Urinary bladder (tissue), 4 donors: ENCODE data around the gene CYS1. TPM values are rescaled to one million over a fixed set of nuclear protein-coding genes. Genes with fewer than 3 reads are reported as not detected.
"Not testable (repeated sequence)": the region's sequence is repeated elsewhere in the genome, so short reads cannot be mapped to it uniquely, and the experiment has no call there.

Source experiments
- DNase-seq: peaks from one replicate; pipeline ENCODE4 v3.0.0-alpha.2; 2015; ENCODE audit errors: extremely low spot score
- H3K27ac ChIP-seq: one replicate; pipeline ENCODE4 v1.5.1; 2013; ENCODE audit warnings: low read depth, mild to moderate bottlenecking, moderate library complexity
- H3K36me3 ChIP-seq: one replicate; pipeline ENCODE4 v1.6.1; 2013; ENCODE audit warnings: mild to moderate bottlenecking, moderate library complexity; ENCODE audit not compliant: insufficient read depth
- H3K4me1 ChIP-seq: one replicate; pipeline ENCODE4 v1.6.1; 2013; ENCODE audit warnings: mild to moderate bottlenecking, moderate library complexity; ENCODE audit not compliant: insufficient read depth
- H3K4me3 ChIP-seq: one replicate; pipeline ENCODE4 v1.5.1; 2013; ENCODE audit warnings: low read depth, low read length
- WGBS: extraction: QIAGEN DNeasy Blood & Tissue Kit; methylation state at CpG from one replicate; pipeline ENCODE4 v1.1.7; 2013; 5-methylcytosine and 5-hydroxymethylcytosine counted together
- polyA plus RNA-seq: library from polyadenylated mRNA; stranded (reverse); fragments of 200-250 nt; gene quantifications from one replicate; pipeline ENCODE4 v1.2.3, GENCODE V29; 2013
- total RNA-seq: library from RNA; depleted of rRNA; stranded (reverse); fragments of >200 nt; gene quantifications from one replicate; pipeline ENCODE4 v1.2.3, GENCODE V29; 2014
- donor health status: healthy with polysubstance abuse.
- donor health status: healthy.

CYS1 gene
- total and polyA plus RNA-seq, 2 donors = 6.2 to 7.2 TPM

DNA sequence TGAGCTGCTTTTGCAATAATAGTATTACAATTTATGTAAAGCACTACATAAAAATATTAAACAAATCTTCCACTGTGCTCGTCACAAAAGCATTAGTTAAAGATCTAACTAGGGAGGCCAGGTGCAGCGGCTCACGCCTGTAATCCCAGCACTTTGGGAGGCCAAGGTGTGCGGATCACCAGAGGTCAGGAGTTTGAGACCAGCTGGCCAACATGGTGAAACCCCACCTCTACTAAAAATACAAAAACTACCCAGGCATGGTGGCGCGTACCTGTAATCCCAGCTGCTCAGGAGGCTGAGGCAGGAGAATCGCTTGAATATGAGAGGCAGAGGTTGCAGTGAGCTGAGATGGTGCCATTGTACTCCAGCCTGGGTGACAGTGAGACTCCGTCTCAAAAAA lies 49.4 kb downstream of the CYS1 start:
- H3K36me3 ChIP-seq, H3K4me1 ChIP-seq, H3K4me3 ChIP-seq, H3K27ac ChIP-seq, DNase-seq: not testable (repeated sequence)
- 90% methylated on average over 8 of the region's 8 CpGs for WGBS

DNA sequence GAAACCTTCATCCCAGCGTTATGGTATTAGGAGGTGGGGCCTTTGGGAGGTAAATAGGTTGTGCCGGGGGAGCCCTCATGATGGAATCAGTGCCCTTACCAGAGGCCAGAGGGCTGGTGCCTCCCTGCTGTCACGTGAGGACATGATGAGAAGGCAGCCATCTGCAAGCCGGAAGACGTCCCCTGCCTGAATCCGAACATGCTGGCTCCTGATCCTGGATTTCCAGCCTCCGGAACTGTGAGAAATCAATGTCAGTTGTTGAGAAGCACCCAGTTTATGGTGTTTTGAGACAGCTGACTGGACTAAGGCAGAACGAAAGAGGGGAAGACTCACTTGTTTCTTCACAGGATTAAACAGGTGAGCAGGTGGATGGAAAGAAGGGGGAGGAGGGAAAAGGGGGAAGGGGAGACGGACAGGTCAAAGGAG lies 49.9 kb downstream of the CYS1 start:
- Histone ChIP-seq H3K36me3 (no peaks in the 10 kb centered on the region), H3K4me3 (no peak overlapping the region), H3K4me1 (no peaks in the 10 kb centered on the region), H3K27ac (no peak overlapping the region)
- 61% methylated on average over 9 of the region's 9 CpGs for WGBS
- DNase-seq = no peak

DNA sequence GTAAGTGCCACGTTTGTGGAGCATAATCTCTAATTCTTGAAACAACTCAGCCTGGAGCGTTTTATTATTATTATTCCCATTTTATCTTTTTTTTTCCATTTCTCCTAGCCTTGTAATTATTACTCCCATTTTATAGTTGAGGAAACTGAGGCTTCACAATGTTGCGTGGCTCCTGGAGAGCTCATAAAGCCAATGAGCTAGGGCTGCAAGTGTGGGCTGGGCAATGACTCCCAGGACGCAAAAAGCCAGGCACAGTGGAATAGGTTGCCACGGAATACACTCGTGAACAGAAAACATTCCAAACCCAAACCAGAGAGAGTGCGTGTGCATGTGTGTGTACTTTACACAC lies 50.4 kb downstream of the CYS1 start:
- WGBS = 67% methylated on average over 7 of the region's 7 CpGs

DNA sequence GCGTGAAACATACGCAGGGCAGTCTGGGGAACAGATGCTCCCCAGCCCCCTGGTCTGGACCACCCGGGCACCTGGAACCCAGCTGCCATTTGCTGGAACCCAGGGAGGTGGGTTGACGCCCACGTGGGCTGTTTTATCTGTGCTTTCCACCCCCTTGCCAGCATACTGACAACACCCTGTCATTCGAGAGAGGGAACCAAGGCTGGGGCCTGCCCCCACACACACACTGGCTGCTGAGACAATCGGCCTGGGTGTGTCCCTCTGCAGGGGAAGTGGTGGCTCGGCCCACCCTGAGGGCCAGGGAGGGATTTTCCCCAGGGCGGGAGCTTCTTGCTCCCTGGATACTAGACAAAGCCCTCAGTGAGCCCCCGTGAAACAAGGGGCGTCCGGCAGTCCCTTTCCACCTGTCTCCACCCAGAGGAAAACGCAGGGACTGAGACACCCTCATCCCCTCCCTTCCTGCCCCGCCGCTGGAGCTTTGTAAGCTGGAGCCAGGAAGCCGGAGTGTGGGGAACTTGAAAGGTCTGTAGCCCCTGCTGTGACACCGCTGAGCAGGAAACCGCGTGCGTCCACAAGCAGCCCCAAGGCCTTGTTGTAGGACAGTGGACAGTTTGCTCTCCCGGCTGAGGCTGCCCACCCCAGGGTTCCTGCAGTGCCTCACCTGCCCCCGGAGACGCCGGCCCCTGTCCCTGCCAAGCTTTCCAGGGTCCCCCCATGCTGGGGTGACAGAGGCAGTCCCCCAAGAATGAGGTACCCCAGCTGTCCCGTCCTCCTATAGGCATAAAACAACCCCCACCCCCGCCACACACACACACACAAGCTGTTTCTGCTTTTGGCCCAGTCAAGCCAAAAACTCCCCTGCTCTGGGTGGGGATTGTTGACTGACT lies 51.0 kb downstream of the CYS1 start:
- no peaks in the 10 kb centered on the region for H3K36me3 ChIP-seq
- H3K4me1 ChIP-seq = no peaks in the 10 kb centered on the region
- no peak overlapping the region for H3K27ac ChIP-seq
- H3K4me3 ChIP-seq = no peak overlapping the region
- DNase-seq = no peak
- WGBS = 41% methylated on average over 26 of the region's 26 CpGs

More for the DNA sequence above, 50.4 kb downstream of the CYS1 start:
- Histone ChIP-seq H3K4me1 (no peaks in the 10 kb centered on the region), H3K27ac (no peak overlapping the region), H3K4me3 (no peak overlapping the region), H3K36me3 (no peaks in the 10 kb centered on the region)
- DNase-seq = no peak

DNA sequence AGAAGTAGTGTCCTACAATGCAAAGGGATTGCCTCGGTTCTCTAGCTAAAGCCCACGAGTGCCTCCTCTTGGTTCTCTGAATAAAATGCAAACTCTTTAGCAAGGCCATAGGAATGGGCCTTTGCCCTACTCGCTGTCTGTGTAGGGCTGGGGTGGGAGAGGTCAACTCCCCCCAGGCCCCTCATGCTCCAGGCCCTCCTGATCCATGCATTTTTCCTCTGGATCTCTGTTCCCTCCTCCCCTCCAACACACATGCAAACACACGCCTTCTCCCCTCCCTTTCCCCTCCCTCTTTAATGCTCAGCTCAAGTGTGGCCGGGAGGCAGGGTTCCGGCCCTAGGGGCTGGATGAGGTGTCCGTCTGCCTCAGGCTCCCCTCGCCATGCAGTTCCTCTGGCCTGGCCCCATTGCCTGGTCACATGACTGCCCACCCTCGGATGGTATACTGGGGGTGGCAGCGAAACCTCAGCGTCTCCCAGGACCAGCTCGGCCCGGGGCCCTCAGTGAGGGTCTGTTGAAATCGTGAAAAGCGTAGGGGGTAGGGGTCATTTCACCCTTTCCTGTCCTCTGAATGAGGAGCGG lies 51.7 kb downstream of the CYS1 start:
- DNase-seq = no peak
- H3K36me3 ChIP-seq = no peaks in the 10 kb centered on the region
- 87% methylated on average over 16 of the region's 16 CpGs for WGBS
- no peak overlapping the region for H3K4me3 ChIP-seq
- H3K27ac ChIP-seq = no peak overlapping the region
- no peaks in the 10 kb centered on the region for H3K4me1 ChIP-seq

DNA sequence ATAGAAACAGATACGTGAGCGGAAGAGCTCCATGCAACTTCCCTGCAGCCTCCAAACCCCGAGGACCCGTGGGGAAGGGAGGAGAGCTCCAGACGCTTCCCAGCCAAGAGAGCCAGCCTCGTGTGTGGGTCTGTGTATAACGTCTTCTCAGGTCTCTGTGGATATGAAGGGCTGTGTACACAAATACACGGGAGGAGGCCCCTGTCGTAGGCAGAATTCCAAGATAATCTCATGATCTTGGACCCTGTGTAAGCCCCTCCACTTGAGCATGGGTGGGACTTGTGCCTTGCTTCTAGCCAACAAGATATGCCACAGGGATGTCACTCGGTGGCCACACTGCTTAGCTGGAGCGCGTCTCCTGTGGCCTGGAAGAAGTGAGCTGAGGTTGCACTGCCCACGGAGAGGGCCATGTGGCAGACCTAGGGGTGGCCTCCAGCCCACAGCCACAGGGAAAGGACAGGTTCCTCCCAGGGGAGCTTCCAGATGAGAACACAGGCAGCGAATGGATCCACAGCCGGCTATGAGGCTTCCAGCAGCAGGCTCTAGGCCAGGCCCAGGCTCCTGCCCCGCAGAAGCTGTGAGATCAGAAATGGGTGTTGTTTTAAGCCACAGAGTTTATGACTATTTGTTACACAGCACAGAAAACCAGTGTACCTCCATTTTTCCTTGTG lies 52.4 kb downstream of the CYS1 start:
- WGBS = 82% methylated on average over 16 of the region's 16 CpGs
- DNase-seq = no peak
- no peak overlapping the region for H3K4me3 ChIP-seq
- H3K36me3 ChIP-seq = no peaks in the 10 kb centered on the region
- no peaks in the 10 kb centered on the region for H3K4me1 ChIP-seq
- no peak overlapping the region for H3K27ac ChIP-seq

DNA sequence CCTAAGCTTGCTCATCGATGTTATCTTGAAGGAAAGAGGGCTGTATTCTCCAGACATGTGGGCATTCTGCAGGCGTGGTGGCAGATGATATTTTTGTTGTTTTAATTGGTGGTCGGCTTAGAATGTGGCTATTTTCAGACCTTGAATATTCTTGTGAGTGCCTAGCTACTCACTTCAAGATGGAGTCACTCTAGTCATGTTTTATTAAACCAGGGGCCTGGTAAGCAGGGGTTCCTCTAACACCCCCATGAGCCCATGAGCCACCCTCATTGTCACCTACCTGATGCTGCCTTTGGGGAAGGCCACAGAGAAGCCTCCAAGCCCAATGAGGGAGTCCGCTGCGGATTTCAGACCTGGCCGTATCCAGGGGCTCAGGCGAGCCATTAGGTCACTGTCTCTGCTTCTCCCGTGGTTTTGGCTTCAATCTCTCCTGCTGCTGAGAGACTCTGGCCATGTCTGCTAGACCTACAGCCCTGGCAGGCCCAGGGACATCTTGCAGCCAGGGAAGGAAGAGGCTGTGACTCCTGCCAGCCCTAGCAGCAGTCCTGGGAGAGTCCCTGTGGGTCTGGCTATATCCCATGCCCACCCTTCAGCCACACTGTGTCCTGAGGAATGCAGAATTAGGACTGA lies 53.2 kb downstream of the CYS1 start:
- H3K4me3 ChIP-seq = no peak overlapping the region
- WGBS = 82% methylated on average over 8 of the region's 8 CpGs
- no peaks in the 10 kb centered on the region for H3K4me1 ChIP-seq
- DNase-seq = no peak
- H3K27ac ChIP-seq = no peak overlapping the region
- no peaks in the 10 kb centered on the region for H3K36me3 ChIP-seq

DNA sequence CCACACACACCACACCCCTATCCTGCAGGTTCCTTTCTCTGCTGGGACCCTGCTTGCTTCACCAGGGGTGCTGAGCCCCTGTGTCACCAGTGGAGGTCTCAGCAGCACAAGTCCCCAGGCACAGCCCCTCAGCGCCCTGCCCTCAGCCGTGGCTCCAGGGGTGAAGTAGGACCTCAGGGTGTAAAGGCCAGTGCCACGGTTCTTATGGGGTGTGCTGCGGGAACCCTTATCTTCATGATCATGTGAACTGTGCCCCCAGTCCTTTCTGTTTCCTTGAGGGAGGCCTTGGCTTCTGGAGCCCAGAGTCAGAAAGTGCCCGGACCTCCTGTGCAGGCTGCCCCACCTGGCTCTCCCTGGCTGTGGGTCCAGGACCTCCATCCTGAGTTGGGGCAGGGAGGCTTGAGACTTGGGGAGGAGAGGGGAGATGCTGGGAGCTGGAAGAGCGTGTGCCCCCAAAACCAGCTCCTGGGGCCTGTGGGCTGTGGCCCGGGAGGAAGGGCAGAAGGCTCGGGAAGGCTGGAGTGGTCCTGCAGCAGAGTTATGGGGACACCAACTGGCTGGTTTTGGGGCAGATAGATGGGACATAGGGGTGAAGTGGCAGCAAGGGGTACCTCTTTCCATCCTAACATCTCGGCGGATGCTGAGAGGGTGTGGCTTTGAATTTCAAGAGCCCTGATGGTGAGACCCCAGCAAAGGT lies 57.1 kb downstream of the CYS1 start:
- no peak overlapping the region for H3K4me3 ChIP-seq
- no peaks in the 10 kb centered on the region for H3K36me3 ChIP-seq
- 85% methylated on average over 10 of the region's 10 CpGs for WGBS
- no peak overlapping the region for H3K27ac ChIP-seq
- no peaks in the 10 kb centered on the region for H3K4me1 ChIP-seq
- DNase-seq = no peak

DNA sequence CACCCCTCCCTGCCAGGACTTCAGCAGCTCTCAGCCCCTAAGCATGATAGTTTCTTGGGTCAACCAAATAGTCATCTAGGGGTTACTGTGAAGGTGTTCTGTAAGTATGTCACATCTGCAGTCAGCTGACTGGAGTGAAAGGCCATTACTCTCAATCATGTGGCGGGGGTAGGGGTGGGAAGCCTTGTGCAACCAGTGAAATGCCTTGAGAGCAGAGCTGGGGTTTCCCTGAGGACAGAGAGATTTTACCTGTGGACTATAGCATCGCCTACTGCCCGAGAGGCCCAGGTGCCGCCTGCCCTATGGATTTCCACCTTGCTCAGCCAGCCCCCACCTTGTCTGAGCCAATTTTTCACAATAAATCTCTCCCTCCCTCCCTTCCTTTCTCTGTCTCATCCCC lies 57.8 kb downstream of the CYS1 start:
- Histone ChIP-seq H3K4me3 (no peak overlapping the region), H3K4me1 (no peaks in the 10 kb centered on the region), H3K27ac (no peak overlapping the region), H3K36me3 (no peaks in the 10 kb centered on the region)
- 91% methylated on average over 4 of the region's 4 CpGs for WGBS
- no peak for DNase-seq

DNA sequence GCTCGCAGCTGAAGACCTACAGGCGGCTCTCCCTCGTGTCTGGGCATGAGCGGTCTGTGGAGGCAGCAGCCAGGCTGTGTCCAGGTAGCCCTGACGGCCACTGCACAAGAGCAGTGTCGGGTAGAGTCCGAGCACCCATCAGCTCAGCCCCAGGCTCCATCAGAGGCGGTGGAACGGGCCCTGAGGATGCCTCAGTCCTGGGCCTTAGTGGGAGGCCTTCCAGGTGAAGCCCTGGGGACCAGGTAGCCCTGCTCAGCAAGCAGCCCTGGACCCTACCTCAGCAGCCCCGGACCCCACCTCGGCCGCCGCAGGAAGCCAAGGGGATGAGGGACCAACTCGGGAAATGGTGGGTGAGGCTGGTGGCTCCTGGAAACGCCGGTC lies 58.2 kb downstream of the CYS1 start:
- 86% methylated on average over 16 of the region's 16 CpGs for WGBS
- H3K36me3 ChIP-seq = no peaks in the 10 kb centered on the region
- DNase-seq = no peak
- H3K27ac ChIP-seq = peak overlapping the region; percentile 44
- H3K4me1 ChIP-seq = no peaks in the 10 kb centered on the region
- no peak overlapping the region for H3K4me3 ChIP-seq

DNA sequence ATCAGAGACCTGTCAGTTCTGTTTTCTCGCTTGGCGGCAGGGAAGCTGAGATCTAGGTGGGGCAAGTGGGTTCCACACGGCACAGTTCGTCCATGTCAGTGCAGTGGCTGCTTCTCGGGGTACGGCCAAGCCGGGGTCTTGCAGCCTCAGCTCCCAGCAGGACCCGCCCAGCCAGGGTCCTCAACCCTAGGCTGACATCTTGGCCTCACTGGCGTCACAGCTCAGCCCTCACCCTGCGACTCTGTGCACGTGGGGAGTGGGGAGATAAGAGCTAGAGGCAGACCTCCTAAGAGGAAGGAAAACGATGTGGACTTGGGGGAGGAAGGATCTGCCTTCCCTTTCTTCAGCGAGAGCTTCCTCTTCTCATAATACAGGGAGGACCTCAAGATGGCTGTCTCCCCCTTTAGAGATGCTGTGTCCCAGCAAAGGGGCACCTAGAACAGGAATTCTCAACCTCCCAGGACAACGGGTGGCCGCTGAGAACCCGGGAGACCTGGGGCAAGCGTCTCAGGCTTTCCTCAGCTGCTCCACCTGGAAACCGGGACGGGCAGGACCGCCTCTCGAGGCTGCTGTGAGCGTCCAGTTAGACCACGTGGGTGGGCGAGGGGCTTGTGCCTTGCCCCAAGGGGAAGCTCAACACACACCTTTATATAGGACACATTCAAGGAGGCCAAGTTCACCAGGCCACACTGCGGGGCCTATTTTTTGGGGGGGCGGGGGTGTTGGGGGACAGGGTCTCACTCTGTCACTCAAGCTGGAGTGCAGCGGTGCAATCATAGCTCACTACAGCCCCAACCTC lies 60.4 kb downstream of the CYS1 start:
- Histone ChIP-seq H3K36me3 (no peaks in the 10 kb centered on the region), H3K4me1 (no peaks in the 10 kb centered on the region), H3K4me3 (no peak overlapping the region), H3K27ac (peak overlapping the region; percentile 41)
- no peak for DNase-seq
- WGBS = 83% methylated on average over 27 of the region's 27 CpGs

DNA sequence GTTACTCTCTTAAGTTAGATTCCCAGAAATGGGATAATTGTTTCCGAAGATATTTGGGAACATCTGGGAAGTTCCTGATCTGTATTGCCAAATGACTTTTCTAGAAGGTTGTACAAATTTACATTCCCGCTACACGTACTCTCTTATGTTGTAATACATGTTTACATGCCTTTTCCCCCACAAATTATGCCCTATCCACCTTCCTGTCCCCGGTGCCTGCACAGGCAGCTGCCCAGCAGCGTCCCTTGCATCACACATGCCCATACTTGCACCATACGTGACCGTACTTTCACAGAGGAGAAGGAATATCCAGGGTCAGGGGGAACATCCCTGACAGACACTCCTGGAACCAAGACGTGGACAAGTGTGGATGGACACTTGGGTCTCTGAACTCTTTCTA lies 61.0 kb downstream of the CYS1 start:
- DNase-seq = no peak
- Histone ChIP-seq H3K4me1 (no peaks in the 10 kb centered on the region), H3K4me3 (no peak overlapping the region), H3K27ac (no peak overlapping the region), H3K36me3 (no peaks in the 10 kb centered on the region)
- 70% methylated on average over 8 of the region's 8 CpGs for WGBS
